CD4-positive, alpha-beta T cell treated with Interleukin-2 at 100 ng/mL for 4 hours (primary cell): ENCODE measurements around the gene FABP3.
"Not testable (repeated sequence)": the region's sequence is repeated elsewhere in the genome, so short reads cannot be mapped to it uniquely, and the experiment has no call there.

ENCODE experiments used
- DNase-seq: peaks from one replicate; pipeline ENCODE4 v3.0.0-alpha.2; 2020; ENCODE audit warnings: low spot score

Gene FABP3

GRCh38 chr1:31398246-31398645 lies 25.4 kb upstream of the FABP3 start:
- no peak for DNase-seq

GRCh38 chr1:31397360-31398095 lies 24.7 kb upstream of the FABP3 start:
- no peak for DNase-seq

GRCh38 chr1:31396633-31397351 lies 23.9 kb upstream of the FABP3 start:
- no peak for DNase-seq

GRCh38 chr1:31394584-31395193 lies 21.8 kb upstream of the FABP3 start:
- DNase-seq: peak; percentile 69

- DNase-seq: no peak
Measured at GRCh38 chr1:31393463-31393862, 20.6 kb upstream of the FABP3 start.

GRCh38 chr1:31390071-31390470 lies 17.2 kb upstream of the FABP3 start:
- DNase-seq: no peak

GRCh38 chr1:31389616-31390015 lies 16.7 kb upstream of the FABP3 start:
- DNase-seq: no peak

- no peak for DNase-seq
Measured at GRCh38 chr1:31387612-31388011, 14.7 kb upstream of the FABP3 start.

GRCh38 chr1:31386576-31387243 lies 13.8 kb upstream of the FABP3 start:
- not testable (repeated sequence) for DNase-seq

- DNase-seq: no peak
Measured at GRCh38 chr1:31383967-31384366, 11.1 kb upstream of the FABP3 start.

GRCh38 chr1:31382379-31382989 lies 9.6 kb upstream of the FABP3 start:
- no peak for DNase-seq

- no peak for DNase-seq
Measured at GRCh38 chr1:31381394-31382294, 8.8 kb upstream of the FABP3 start.

- no peak for DNase-seq
Measured at GRCh38 chr1:31380181-31380580, 7.3 kb upstream of the FABP3 start.

- no peak for DNase-seq
Measured at GRCh38 chr1:31378001-31378400, 5.1 kb upstream of the FABP3 start.

- DNase-seq: no peak
Measured at GRCh38 chr1:31377364-31377863, 4.5 kb upstream of the FABP3 start.

- no peak for DNase-seq
Measured at GRCh38 chr1:31376375-31377134, 3.7 kb upstream of the FABP3 start.

- no peak for DNase-seq
Measured at GRCh38 chr1:31374511-31375196, 1.8 kb upstream of the FABP3 start.

- DNase-seq: peak; percentile 2
Measured at GRCh38 chr1:31373897-31374486, 1.1 kb upstream of the FABP3 start.

- DNase-seq: no peak
Measured at GRCh38 chr1:31372751-31373055, 173 bp downstream of the FABP3 start.
